T-helper 1 cell treated with Interleukin-12 subunit alpha and Interleukin-12 subunit beta and Interleukin-4 antibody, amounts not matched to agents 30 ng/mL and 1 ng/mL, for 36 hours (primary cell): ENCODE measurements around the gene MCF2L2. TPM values are rescaled to one million over a fixed set of nuclear protein-coding genes. Genes with fewer than 3 reads are reported as not detected.

ENCODE experiments used
- intact Hi-C: fragments of 100-400 bp; cut with micrococcal nuclease; formaldehyde crosslinking; loops from one replicate; pipeline ENCODE4 v1.15.1; 2024
- total RNA-seq: library from RNA; stranded (reverse); gene quantifications from 2 replicates; pipeline ENCODE4 v1.2.3, GENCODE V29; 2022

Gene MCF2L2
- total RNA-seq, 1 donor from 2014 or later = 3.8 TPM

GRCh38 chr3:183278479-183279088, 149.8 kb downstream of the MCF2L2 start:
- intact Hi-C loops = no loop called here

- intact Hi-C loops = no loop called here
These were observed 151.2 kb downstream of the MCF2L2 start for GRCh38 chr3:183277260-183277659.

GRCh38 chr3:183275937-183276336, 152.5 kb downstream of the MCF2L2 start:
- intact Hi-C loops = no loop called here

GRCh38 chr3:183275418-183275817, 153.0 kb downstream of the MCF2L2 start:
- intact Hi-C loops = no loop called here

- intact Hi-C loops = no loop called here
These were observed 153.8 kb downstream of the MCF2L2 start for GRCh38 chr3:183274609-183275008.

- intact Hi-C loops = no loop called here
These were observed 155.6 kb downstream of the MCF2L2 start for GRCh38 chr3:183272791-183273190.

- intact Hi-C loops = no loop called here
These were observed 156.3 kb downstream of the MCF2L2 start for GRCh38 chr3:183272142-183272541.

- intact Hi-C loops = no loop called here
These were observed 158.1 kb downstream of the MCF2L2 start for GRCh38 chr3:183270344-183270743.

- intact Hi-C loops = no loop called here
These were observed 159.1 kb downstream of the MCF2L2 start for GRCh38 chr3:183269345-183269744.

- intact Hi-C loops = no loop called here
These were observed 160.1 kb downstream of the MCF2L2 start for GRCh38 chr3:183268366-183268765.

- intact Hi-C loops = loop anchor here (2.0 kb wide), 1 partner anchor 18 kb away; no protein-coding TSS in a partner anchor
These were observed 161.3 kb downstream of the MCF2L2 start for GRCh38 chr3:183267140-183267539.

- intact Hi-C loops = loop anchor here (2.0 kb wide), 1 partner anchor 18 kb away; no protein-coding TSS in a partner anchor
These were observed 162.0 kb downstream of the MCF2L2 start for GRCh38 chr3:183266454-183266853.

GRCh38 chr3:183265834-183266417, 162.5 kb downstream of the MCF2L2 start:
- intact Hi-C loops = loop anchor here (2.0 kb wide), 1 partner anchor 19 kb away; no protein-coding TSS in a partner anchor

GRCh38 chr3:183265157-183265642, 163.2 kb downstream of the MCF2L2 start:
- intact Hi-C loops = no loop called here

- intact Hi-C loops = no loop called here
These were observed 164.2 kb downstream of the MCF2L2 start for GRCh38 chr3:183264268-183264667.

- intact Hi-C loops = no loop called here
These were observed 165.5 kb downstream of the MCF2L2 start for GRCh38 chr3:183262875-183263378.

GRCh38 chr3:183261151-183261724, 167.2 kb downstream of the MCF2L2 start:
- intact Hi-C loops = no loop called here

- intact Hi-C loops = no loop called here
These were observed 168.1 kb downstream of the MCF2L2 start for GRCh38 chr3:183260167-183260904.

GRCh38 chr3:183259621-183260020, 168.8 kb downstream of the MCF2L2 start:
- intact Hi-C loops = loop anchor here (10.0 kb wide), 1 partner anchor 625 kb away; the partner anchor contains the start of gene PARL

- intact Hi-C loops = loop anchor here (10.0 kb wide), 1 partner anchor 626 kb away; the partner anchor contains the start of gene PARL
These were observed 169.3 kb downstream of the MCF2L2 start for GRCh38 chr3:183259087-183259486.

GRCh38 chr3:183255348-183255730, 173.1 kb downstream of the MCF2L2 start:
- intact Hi-C loops = loop anchor here (10.0 kb wide), 1 partner anchor 629 kb away; the partner anchor contains the start of gene PARL
